ENCODE data around the gene ZYG11A.

The ZYG11A gene

GRCh38 chr1:52880206-52880605 lies 37.6 kb downstream of the ZYG11A start:
- no peak for DNase-seq

GRCh38 chr1:52887483-52887882 lies 44.9 kb downstream of the ZYG11A start:
- no peak for DNase-seq

- DNase-seq: no peak
Measured at GRCh38 chr1:52892424-52893215, 50.1 kb downstream of the ZYG11A start.

GRCh38 chr1:52899445-52899894 lies 56.9 kb downstream of the ZYG11A start:
- DNase-seq: no peak

- no peak for DNase-seq
Measured at GRCh38 chr1:52900402-52900801, 57.8 kb downstream of the ZYG11A start.

- no peak for DNase-seq
Measured at GRCh38 chr1:52901384-52901783, 58.8 kb downstream of the ZYG11A start.

- no peak for DNase-seq
Measured at GRCh38 chr1:52904208-52904926, 61.8 kb downstream of the ZYG11A start.

GRCh38 chr1:52904927-52905698 lies 62.6 kb downstream of the ZYG11A start:
- DNase-seq: peak; percentile 19

GRCh38 chr1:52906135-52906603 lies 63.6 kb downstream of the ZYG11A start:
- DNase-seq: no peak

- no peak for DNase-seq
Measured at GRCh38 chr1:52907068-52907811, 64.7 kb downstream of the ZYG11A start.

GRCh38 chr1:52907812-52908153 lies 65.2 kb downstream of the ZYG11A start:
- no peak for DNase-seq

- DNase-seq: no peak
Measured at GRCh38 chr1:52911541-52911940, 69.0 kb downstream of the ZYG11A start.

- no peak for DNase-seq
Measured at GRCh38 chr1:52913014-52913413, 70.5 kb downstream of the ZYG11A start.

- DNase-seq: no peak
Measured at GRCh38 chr1:52913537-52913936, 71.0 kb downstream of the ZYG11A start.

- DNase-seq: no peak
Measured at GRCh38 chr1:52914463-52914862, 71.9 kb downstream of the ZYG11A start.

GRCh38 chr1:52915211-52915854 lies 72.8 kb downstream of the ZYG11A start:
- no peak for DNase-seq

- DNase-seq: no peak
Measured at GRCh38 chr1:52915855-52916220, 73.3 kb downstream of the ZYG11A start.

GRCh38 chr1:52916241-52916975 lies 73.8 kb downstream of the ZYG11A start:
- no peak for DNase-seq

- DNase-seq: no peak
Measured at GRCh38 chr1:52917156-52917555, 74.6 kb downstream of the ZYG11A start.

GRCh38 chr1:52917581-52917980 lies 75.0 kb downstream of the ZYG11A start:
- DNase-seq: no peak

- no peak for DNase-seq
Measured at GRCh38 chr1:52918201-52918600, 75.6 kb downstream of the ZYG11A start.

Data from activated CD4-positive, alpha-beta T cell treated with anti-CD3 and anti-CD28 coated beads for 1 hour (primary cell).